Bronchial epithelial cell (primary cell): ENCODE measurements around the gene B4GALNT4. TPM values are rescaled to one million over a fixed set of nuclear protein-coding genes. Genes with fewer than 3 reads are reported as not detected.
"Not testable (repeated sequence)": the region's sequence is repeated elsewhere in the genome, so short reads cannot be mapped to it uniquely, and the experiment has no call there.

Experiments used
- DNase-seq: peaks from one replicate; pipeline ENCODE4 v3.0.0-alpha.2; 2010; ENCODE audit warnings: low read depth
- FAIRE-seq: peaks from 2 replicates; lab custom pipeline; 2011; peaks lifted over from hg19 to GRCh38; lab: Jason Lieb, UNC
- H3K27me3 ChIP-seq: 2 replicates; pipeline ENCODE4 v1.5.1; 2011; ENCODE audit warnings: low read length; ENCODE audit not compliant: control insufficient read depth, insufficient read depth
- H3K36me3 ChIP-seq: 2 replicates; pipeline ENCODE4 v1.5.1; 2011; ENCODE audit warnings: low read length; ENCODE audit not compliant: control insufficient read depth, insufficient read depth
- H3K4me3 ChIP-seq: 2 replicates; pipeline ENCODE4 v1.5.1; 2011; ENCODE audit warnings: mild to moderate bottlenecking, low read depth, low read length, control low read depth
- CTCF ChIP-seq: IDR thresholded peaks from 2 replicates; pipeline ENCODE4 v1.5.1; 2011; ENCODE audit warnings: mild to moderate bottlenecking, moderate library complexity, low read length, control low read depth, inconsistent platforms; ENCODE audit not compliant: insufficient read depth, severe bottlenecking
- total RNA-seq: library from RNA; depleted of rRNA; stranded (reverse); fragments of >200 nt; gene quantifications from 2 replicates; pipeline ENCODE4 v1.2.1, GENCODE V29; 2014

The B4GALNT4 gene
- total RNA-seq, 1 donor from 2014 or later: 10.8 TPM

GRCh38 chr11:396948-397548 lies 27.7 kb downstream of the B4GALNT4 start:
- FAIRE-seq: no peak
- DNase-seq: no peak
- TF ChIP-seq CTCF: no peak
- H3K27me3 ChIP-seq: no peaks in the 10 kb centered on the region
- no peak overlapping the region for H3K4me3 ChIP-seq
- peaks cover 20% of the 10 kb centered on the region for H3K36me3 ChIP-seq

- TF ChIP-seq CTCF: no peak
- DNase-seq: no peak
- H3K4me3 ChIP-seq: no peak overlapping the region
- peaks cover 29% of the 10 kb centered on the region for H3K36me3 ChIP-seq
- FAIRE-seq: no peak
- H3K27me3 ChIP-seq: no peaks in the 10 kb centered on the region
Measured at GRCh38 chr11:398826-399225, 29.5 kb downstream of the B4GALNT4 start.

GRCh38 chr11:399731-400211 lies 30.5 kb downstream of the B4GALNT4 start:
- Histone ChIP-seq H3K27me3 (no peaks in the 10 kb centered on the region), H3K36me3 (peaks cover 37% of the 10 kb centered on the region), H3K4me3 (no peak overlapping the region)
- no peak for TF ChIP-seq CTCF
- DNase-seq (no peak), FAIRE-seq (no peak)

- no peaks in the 10 kb centered on the region for H3K27me3 ChIP-seq
- no peak overlapping the region for H3K4me3 ChIP-seq
- TF ChIP-seq CTCF: no peak
- no peak for FAIRE-seq
- DNase-seq: no peak
- H3K36me3 ChIP-seq: peaks cover 42% of the 10 kb centered on the region
Measured at GRCh38 chr11:400241-400689, 31.0 kb downstream of the B4GALNT4 start.

GRCh38 chr11:401196-401595 lies 31.9 kb downstream of the B4GALNT4 start:
- DNase-seq, FAIRE-seq, H3K27me3 ChIP-seq, H3K4me3 ChIP-seq: not testable (repeated sequence)
- H3K36me3 ChIP-seq: peaks cover 38% of the 10 kb centered on the region

GRCh38 chr11:403021-403760 lies 33.9 kb downstream of the B4GALNT4 start:
- H3K36me3 ChIP-seq: peaks cover 31% of the 10 kb centered on the region
- DNase-seq (no peak), FAIRE-seq (no peak)
- H3K27me3 ChIP-seq: no peaks in the 10 kb centered on the region
- no peak overlapping the region for H3K4me3 ChIP-seq
- TF ChIP-seq CTCF: no peak
